Hematopoietic multipotent progenitor cell treated with erythropoietin and hydrocortisone succinate and interleukin-3 and kit ligand, for 8 days (in vitro differentiated cells): Measurements from ENCODE around the gene DYNLT1.
"Not testable (repeated sequence)": the region's sequence is repeated elsewhere in the genome, so short reads cannot be mapped to it uniquely, and the experiment has no call there.

Experiments used
- DNase-seq: peaks from one replicate; pipeline ENCODE4 v3.0.0-alpha.2; 2015

The DYNLT1 gene

DNA sequence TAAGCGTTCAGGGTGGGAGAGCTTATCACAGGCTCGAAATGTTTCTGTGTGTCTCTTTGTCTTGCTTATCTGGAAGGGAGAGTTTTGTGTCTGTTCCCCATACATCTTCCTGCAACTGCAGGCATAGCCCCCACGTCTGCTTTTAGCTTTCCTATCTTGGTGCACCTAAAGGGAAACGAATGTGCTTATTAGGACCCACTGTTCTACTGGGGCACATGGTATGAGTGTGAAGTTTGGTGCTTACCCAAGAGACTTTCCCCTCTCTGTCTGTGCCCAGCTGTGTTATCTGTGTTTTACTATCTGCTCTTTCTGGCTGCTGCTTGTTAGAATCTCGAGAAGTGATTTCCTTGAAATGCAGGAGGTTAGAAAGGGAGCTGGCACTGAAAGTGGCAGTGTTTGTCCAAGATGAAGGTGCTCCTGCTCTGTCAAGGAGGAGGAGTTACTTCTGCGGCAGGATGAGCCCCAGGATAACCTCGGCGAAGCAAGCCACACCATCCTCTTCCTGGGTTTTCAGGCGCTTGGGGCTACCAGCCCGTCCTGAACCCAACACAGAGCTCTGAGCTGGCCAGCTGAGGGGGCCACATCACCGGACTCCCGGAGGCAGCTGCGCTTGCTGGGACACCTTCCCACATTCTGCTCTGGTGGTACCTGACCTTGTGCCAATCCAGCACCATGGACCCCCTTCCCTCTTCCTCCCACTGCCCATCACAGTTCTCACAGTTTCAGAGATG, 23.4 kb downstream of the DYNLT1 start:
- no peak for DNase-seq

DNA sequence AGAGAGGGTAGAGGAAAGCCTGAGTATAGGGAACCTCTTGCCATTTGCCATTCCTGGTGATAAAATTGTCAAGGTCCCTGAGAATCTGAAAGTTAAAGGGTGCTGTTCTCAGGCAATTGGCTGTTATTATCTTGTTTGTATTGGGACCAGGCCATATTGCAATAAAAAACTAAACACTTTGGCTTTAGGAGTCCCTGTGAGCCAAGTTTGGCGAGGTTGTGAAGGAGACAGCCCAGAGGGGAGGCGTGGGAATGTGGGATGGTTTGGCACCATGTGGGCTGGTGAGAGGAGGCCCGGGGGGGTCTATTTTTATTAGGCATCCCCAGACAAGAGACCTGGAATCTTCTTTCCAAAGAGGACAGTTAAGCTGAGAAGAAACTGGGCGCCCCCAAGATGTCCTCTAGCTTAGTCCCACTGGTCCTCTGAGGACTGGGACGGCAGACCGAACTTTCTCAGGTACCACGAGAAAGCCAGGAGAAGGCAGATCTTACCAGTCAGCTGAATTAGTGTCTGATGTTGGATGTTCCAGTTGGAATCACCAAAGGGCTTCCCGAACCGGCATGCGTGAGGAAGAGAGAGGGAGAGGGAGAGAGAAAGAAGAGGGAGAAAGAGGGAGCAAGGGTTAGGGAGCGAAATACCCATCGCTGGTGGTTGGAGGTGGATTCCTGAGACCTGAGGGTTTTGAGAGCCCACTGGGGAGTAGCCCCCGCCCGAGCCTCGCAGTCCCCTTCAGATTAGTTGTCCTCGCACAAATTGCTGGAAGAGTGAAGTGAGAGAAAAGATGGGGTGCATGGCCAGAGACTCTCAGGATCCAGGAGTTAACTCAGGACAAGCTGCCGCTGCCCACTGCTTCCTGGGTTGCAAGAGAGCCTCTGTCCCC, 24.4 kb downstream of the DYNLT1 start:
- no peak for DNase-seq

DNA sequence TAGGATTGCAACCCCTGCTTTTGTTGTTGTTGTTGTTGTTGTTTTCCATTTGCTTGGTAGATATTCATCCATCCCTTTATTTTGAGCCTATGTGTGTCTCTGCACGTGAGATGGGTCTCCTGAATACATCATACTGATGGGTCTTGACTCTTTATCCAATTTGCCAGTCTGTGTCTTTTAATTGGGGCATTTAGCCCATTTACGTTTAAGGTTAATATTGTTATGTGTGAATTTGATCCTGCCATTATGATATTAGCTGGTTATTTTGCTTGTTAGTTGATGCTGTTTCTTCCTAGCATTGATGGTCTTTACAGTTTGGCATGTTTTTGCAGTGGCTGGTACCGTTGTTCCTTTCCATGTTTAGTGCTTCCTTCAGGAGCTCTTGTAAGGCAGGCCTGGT, 26.3 kb downstream of the DYNLT1 start:
- not testable (repeated sequence) for DNase-seq

DNA sequence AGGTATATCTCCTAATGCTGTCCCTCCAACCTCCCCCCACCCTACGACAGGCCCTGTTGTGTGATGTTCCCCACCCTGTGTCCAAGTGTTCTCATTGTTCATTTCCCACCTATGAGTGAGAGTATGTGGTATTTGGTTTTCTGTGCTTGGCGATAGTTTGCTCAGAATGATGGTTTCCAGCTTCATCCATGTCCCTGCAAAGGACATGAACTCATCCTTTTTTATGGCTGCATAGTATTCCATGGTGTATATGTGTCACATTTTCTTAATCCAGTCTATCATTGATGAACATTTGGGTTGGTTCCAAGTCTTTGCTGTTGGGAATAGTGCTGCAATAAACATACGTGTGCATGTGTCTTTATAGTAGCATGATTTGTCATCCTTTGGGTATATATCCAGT, 29.9 kb downstream of the DYNLT1 start:
- DNase-seq = not testable (repeated sequence)

DNA sequence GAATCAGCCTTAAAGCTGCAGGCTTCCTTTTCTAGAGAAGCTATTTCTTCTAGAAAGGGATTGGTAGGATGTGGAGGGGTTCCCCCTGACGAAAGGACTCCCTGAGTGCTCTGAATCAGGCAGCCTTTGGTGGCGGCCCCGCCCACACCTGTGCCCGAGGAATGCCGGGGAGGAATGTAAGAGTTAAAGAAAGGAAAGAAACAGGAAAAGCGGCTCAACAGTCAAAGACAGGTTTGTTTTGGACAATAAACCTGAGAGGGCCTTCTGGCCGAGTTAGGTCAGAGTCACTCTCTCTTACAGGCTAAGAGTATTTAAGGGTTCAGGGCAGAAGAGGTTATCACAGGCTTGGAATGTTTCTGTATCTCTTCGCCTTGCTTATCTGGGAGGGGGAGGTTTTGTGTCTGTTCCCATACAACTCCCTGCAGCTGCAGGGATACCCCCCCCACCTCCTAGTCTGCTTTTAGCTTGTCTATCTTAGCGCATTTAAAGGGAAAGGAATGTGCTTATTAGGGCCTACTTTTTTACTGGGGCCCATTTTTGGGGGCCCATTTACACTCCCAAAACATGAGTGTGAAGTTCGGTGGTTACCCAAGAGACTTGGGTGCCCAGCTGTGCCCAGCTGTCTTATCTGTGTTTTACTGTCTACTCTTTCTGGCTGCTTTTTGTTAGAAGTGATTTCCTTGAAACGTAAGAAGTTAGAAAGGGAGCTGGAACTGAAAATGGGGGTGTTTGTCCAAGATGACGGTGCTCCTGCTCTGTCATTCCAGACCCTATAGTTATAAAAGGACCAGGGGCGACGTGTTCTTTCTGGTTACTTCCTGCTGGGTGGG, 32.8 kb downstream of the DYNLT1 start:
- DNase-seq = no peak

DNA sequence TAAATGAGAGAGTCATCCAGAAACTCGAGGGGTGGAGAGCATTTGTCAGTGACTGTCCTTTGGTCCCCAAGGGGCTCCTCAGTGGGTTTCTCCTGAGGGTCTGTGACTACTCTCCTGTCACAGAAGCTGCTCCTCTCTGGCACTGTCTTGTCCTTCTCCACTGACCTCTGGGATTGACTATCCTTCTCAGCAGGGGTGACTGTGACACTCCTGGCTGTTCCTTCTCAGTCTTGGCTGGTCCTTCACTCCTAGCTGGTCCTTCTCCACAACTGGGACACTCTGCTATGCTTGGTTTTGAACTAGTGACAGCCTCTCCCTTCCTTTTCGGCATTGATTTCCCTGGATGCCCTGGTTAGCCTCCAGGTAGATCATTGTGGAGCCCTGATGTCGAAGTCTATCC, 33.5 kb downstream of the DYNLT1 start:
- DNase-seq = no peak

DNA sequence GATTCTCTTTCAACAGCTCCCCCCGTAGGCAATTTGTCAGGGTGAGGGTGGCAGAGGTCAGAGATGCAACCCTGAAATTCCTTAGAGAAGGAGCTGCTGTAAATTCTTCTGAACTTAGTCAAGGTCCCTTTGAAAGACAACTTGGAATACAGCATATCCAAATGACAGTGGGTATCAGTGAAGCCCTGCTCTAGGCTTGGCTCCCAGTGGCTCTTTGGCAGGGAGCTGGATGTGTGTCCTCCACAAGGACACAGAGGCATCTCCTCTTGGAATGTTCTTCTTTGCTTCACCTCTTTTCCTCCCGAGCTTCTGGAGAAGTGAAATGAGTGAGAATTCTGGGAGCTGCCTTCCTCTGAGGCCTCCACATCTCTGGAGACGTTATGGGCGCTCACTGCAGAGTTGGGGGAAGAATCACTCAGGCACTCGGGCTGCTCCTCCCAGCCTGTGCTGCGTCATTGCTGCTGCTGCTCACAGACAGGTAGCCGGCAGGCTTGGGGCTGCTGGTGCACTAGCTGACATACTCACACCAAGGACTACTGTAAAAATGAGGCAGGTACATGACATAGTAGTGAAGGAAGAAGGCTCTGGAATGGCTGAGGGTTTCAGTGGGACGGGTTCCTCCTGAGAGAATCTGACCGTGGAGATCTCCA, 34.1 kb downstream of the DYNLT1 start:
- DNase-seq = no peak

DNA sequence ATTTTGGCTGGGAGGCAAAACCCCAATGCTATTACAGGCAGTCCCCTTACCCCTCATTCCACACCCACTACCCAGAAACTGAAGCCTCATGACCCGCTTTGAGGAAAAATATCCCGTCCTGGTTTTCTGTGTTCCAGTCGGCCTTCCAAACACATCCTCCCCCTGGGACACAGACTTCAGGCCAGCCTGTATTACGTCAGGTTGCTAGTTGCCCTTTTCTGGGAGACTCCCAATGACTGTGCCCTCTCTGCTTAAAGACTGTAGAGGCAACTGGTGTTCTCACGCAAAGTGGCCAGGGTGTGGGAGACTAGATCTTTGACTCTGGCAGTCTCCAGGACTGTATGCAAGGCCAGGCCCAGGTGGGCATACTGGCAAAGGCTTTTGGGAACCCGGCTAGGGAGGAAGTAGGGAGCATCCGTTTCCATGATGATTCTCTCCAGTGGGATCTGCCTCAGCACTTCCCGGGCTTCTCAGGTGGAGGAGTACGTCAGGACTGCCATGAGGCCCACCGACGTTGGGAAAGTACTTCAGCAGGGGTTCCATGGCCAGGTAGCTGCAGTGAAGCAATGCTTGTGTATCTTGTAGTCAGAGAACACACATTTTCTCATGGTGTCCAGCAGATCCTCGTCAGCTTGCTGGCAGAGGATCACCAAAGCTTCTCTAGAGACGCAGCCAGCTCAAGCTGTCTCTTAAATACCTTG, 34.9 kb downstream of the DYNLT1 start:
- DNase-seq = no peak

DNA sequence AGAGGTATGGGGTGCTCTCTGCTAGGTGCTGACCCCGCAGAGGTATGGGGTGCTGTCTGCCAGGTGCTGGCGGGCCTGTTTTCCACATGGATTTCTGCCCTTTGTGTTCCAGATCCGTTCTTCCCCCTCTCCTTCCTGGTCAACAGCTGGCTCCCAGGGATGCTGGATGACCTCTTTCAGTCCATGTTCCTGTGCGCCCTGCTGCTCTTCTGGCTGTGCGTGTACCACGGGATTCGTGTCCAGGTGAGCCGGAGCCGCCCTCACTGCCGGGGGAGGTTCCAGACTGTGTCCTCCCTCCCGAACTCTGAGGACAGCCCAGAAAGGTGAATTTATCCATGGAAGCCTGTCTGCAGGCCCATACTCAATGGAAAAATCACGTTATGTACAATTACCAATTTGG, 36.3 kb downstream of the DYNLT1 start:
- no peak for DNase-seq

DNA sequence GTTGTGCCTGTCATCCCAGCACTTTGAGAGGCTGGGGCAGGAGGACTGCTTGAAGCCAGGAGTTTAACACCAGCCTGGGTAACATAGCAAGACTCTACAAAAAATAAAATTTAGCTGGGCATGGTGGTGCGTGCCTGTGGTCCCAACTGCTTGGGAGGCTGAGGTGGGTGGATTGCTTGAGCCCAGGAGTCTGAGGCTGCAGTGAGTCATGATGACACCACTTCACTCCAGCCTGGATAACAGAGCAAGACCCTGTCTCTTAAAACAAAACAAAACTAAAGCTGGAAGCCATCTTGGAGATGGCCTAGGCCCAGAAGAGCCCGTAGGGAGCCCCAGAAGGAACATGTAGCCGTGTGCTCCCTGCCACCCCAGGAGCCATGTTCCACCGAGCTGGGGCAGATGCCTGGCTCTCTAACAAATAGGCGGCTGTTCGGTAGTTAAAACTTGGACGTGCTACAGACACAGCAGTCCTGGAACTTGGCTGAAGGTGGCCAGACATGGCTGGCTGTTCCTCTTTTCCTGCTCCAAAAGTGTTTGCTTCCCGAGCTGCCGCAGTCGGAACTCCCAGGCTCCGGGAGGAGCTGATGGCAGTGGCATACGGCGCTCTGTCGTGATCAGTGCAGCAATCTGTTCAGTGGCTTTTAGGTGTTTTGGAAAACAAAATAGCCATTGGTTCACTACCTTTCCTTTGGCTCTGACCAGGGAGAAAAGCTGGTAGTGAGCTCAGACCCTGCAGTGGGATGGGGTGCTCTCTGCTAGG, 37.0 kb downstream of the DYNLT1 start:
- no peak for DNase-seq

DNA sequence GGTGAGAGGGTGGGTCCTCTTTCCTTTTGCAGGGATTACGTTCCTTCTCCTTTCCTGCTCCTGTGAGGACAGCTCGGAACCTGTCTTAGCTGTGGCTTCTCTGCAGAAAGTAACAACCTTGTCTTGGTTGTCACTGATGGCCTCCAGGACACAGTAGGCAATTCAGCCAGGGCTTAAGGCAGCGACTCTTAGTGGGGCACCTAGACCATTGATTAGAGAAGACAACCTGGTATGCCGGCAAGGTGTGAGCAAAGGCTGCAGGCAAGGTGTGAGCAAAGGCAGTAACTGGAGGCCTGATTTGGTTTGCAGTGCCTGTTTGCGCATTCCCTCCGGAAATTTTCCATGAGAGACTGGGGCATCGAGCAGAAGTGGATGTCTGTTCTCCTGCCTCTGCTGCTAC, 37.6 kb downstream of the DYNLT1 start:
- DNase-seq = no peak

DNA sequence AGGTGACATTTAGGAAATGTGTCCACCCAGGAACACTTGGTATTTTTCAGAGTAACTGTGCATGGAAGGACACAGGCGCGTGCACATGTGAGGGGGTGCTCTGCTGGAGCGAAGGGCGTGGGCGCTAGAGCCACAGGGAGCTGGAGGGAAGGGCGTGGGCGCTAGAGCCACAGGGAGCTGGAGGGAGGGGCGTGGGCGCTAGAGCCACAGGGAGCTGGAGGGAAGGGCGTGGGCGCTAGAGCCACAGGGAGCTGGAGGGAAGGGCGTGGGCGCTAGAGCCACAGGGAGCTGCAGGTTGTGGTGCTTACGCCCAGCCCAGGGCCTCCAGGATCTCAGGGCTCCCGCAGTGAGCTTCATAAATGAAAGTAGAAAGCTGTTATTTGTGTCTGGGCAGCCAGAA, 38.5 kb downstream of the DYNLT1 start:
- DNase-seq = not testable (repeated sequence)

DNA sequence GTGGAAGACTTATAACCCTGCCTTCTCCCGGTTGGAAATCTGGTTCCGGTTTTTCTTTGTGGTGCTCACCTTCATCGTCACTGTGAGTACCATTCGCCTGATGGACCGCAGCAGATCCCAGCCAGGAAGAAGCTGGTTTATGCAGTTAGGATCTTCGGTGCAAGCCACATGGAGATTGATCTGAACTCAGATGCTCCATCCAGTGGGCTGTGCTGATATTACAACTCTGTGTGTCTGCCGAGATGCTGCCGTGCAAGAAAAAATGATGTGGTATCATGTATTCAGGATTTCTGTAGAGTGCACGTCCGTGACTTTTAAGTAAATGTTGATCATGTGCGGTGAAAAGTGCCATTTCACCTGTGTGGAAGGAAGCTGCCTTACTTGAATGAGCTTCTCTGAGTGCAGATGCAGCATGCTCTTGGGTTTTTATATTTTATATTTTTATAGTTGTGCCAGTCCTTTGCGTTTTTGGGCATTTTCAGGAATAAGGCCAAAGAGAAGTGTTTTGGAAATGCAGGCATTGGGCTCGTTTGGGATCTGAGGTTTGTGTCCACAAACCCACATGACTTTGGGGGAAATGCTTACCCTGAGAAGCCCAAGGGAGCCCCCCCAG, 39.2 kb downstream of the DYNLT1 start:
- DNase-seq = peak; percentile 75

DNA sequence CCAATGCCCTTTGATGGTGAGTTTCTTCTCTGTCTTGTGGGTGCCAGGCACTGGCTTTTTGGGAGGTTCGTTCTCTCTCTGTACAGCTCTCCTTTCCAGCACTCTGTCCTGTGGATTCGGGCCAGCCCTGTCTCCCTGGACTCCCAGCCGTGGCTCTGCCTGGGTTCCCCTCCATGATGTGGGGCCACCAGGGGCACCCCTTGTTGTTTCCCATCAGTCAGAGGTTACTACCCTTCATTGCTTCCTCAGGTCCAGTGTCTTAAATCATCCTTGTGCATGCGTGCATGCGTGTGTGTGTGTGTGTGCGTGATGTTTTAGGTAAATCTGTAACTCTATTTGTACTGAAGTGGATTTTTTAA, 40.5 kb downstream of the DYNLT1 start:
- DNase-seq = no peak

DNA sequence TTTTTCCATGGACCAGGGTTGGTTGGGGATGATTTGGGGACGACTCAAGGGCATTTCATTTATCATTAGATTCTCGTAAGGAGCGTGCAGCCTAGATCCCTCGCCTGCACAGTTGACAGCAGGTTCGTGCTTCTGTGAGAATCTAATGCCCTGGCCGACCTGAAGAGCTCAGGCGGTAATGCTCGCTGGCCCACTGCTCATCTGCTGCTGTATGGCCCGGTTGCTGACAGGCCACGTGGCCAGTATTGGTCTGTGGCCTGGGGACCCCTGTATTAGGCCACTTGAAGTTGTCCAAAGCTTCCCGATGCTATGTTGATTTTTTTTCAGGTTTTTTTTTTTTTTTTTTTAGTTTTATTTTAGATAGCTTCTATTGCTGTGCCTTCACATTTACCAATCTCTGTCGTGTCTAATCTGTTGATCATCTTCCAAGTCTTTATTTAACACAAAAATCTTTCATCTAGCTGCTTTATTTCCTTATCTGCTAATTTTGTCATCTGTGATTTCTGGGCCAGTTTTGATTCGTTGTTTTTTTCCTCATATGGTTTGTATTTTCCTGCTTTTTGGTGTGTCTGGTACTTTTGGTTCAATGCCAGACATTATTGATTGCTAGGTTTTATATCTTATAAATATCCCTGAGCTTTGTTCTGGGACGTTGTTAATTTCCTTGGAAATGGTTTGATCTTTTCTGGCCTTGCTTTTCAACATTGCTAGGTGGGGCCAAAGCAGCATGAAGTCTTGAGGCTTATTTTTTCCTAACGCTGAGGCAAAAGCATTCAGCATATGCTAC, 41.1 kb downstream of the DYNLT1 start:
- DNase-seq = no peak

DNA sequence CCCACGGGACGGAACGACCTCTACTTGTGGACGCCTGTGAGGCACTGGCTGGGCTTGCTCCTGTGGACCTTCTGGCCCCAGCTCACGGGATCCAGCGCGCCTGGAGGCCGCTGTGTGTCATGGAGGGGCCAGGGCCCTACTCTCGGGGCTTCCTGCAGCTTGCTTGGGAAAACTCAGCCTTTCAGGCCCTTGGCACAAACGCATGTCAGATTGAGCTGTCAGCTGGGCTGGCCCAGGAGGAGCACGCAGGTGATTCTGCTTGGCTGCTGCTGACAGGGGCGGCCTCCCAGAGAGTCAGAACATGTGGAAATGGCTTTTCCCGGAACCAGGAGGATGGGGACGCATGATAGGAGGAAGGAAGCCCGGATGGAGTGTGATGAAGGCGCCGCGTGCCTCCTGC, 44.9 kb downstream of the DYNLT1 start:
- no peak for DNase-seq

DNA sequence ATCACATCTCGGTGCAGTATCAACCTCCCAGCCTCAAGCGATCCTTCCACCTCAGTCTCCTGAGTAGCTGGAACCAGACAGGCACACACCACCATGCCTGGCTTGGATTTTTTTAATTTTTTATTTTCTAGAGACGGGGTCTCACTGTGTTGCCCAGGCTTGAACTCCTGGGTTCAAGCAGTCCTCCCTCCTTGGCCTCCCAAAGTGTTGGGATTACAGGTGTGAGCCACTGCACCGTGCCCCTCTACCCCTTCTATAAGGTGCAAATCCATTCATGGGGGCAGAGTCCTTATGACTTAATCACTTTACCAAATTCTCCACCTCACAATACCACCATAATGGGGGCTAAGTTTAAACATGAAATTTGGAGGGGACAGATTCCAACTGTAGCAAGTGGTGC, 47.0 kb downstream of the DYNLT1 start:
- DNase-seq = no peak

DNA sequence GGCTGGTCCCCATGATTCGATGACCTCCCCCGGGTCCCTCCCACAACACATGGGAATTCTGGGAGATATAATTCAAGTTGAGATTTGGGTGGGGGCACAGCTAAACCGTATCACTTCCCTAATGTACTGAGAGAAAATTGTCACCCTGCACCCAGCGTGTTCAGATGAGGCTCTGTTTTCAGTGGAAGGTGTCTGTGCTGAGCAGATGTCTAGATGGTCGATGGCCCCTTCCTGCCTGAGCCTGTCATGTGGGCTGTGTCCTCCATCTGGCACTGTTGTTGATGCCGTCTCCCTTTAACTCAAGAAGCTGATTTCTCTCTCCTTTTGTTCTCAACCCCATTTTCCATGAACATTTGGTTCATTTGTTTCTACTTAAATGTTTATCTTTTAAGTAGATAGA, 47.7 kb downstream of the DYNLT1 start:
- DNase-seq = no peak

DNA sequence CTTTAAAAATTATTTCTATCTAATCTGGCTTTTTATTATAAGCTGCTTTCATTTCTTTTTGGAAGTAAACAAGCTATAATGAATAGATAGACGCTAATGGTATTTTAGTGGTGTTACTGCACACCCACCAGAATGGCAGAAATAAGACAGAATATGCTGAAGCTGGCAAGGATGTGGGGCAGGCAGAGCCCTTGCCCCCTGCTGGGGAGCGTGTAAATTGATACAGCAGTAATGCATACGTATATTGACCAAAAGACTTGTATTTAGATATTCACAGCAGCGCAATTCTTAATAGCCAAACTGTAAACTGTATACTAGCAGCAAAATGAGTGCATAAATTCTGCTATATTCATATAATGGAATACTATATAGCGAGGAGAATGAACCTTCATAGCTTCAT, 49.3 kb downstream of the DYNLT1 start:
- DNase-seq = peak; percentile 38

DNA sequence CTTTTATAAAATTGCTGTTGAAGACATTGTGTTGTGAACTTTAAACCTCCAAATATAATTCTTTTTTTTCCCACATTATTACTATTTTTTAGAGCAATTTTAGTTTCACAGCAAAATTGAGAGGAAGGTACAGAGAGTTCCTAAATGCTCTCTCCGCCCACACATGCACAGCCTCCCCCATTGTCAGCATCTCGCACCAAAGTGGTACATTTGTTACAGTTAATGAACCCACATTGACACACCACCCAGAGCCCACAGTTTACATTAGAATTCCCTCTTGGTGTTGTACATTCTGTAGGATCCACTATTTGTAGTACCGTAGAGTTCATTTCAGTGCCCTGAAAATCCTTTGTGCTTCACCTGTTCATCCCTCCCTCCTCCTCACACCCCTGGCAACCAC, 50.9 kb downstream of the DYNLT1 start:
- DNase-seq = no peak
